Jurkat, Clone E6-1 (cell line): Measurements from ENCODE around the gene APOBEC2.
A peak's percentile ranks its signal among the peaks of the same experiment; 100 is the strongest.

ENCODE experiments used
- DNase-seq: peaks from one replicate; pipeline ENCODE4 v3.0.0-alpha.2; 2011; ENCODE audit warnings: low read depth, low spot score
- H3K4me3 ChIP-seq: 2 replicates; pipeline ENCODE4 v1.5.1; 2011; ENCODE audit warnings: mild to moderate bottlenecking, low read length, control low read depth, moderate library complexity

APOBEC2 gene

GRCh38 chr6:41054511-41054910, 1.5 kb downstream of the APOBEC2 start:
- H3K4me3 ChIP-seq, result no peak overlapping the region
- no peak for DNase-seq

- no peak overlapping the region for H3K4me3 ChIP-seq
- DNase-seq, result no peak
These were observed 2.1 kb downstream of the APOBEC2 start for GRCh38 chr6:41055149-41055548.

GRCh38 chr6:41056768-41057490, 3.9 kb downstream of the APOBEC2 start:
- H3K4me3 ChIP-seq, result no peak overlapping the region
- DNase-seq, result no peak

DNA sequence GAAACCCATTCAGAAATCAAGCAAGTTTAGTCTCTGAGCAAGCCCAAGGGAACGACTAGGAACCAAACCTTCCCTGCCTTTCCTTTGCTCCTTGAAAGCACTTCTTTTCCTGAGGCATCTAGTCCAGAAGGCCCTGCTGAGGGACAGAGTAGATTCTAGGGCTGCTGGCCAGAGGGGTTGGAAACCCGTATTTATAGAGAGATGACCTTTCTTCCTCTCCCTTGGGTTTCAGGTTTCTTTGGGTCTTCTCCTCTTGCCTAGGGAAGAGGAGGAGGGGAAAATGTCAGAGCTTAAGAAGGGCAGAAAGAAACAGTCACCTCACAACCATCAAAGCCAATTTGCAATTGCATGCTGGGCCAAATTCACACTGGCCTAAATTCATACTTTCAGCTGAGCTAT, 5.8 kb downstream of the APOBEC2 start:
- no peak overlapping the region for H3K4me3 ChIP-seq
- no peak for DNase-seq

- no peak for DNase-seq
- H3K4me3 ChIP-seq, result no peak overlapping the region
These were observed 6.6 kb downstream of the APOBEC2 start for GRCh38 chr6:41059556-41059955.

DNA sequence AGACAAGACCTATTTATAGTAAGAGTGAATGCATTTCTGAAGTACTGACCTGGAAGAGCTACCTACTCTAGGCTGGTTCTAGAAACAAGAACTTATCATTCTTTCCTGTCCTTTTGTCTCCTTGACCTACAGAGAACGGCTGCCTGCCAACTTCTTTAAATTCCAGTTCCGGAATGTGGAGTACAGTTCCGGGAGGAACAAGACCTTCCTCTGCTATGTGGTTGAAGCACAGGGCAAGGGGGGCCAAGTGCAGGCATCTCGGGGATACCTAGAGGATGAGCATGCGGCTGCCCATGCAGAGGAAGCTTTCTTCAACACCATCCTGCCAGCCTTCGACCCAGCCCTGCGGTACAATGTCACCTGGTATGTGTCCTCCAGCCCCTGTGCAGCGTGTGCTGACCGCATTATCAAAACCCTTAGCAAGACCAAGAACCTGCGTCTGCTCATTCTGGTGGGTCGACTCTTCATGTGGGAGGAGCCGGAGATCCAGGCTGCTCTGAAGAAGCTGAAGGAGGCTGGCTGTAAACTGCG, 8.3 kb downstream of the APOBEC2 start:
- H3K4me3 ChIP-seq, result no peak overlapping the region
- no peak for DNase-seq

- H3K4me3 ChIP-seq, result no peak overlapping the region
- no peak for DNase-seq
These were observed 9.1 kb downstream of the APOBEC2 start for GRCh38 chr6:41062056-41062455.

- DNase-seq, result no peak
- no peak overlapping the region for H3K4me3 ChIP-seq
These were observed 10.9 kb downstream of the APOBEC2 start for GRCh38 chr6:41063884-41064285.

DNA sequence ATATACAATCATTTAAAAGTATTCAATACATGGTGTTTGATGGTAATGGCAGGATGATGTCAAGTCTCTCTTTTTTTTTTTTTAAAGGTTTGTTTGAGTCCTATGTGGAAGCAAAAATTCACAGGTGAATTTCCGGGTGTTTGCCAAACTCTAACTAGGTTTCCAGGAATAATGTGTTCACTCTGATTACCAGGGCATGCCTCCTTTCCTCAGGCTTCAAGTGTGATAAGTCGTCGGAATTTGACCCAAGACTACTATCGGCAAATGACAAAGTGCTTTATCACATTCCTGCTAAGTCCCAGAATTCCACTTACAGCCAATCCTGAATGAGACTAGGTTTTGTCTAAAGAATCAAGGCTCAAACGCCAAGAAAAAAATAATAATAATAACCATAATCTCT, 11.8 kb downstream of the APOBEC2 start:
- no peak overlapping the region for H3K4me3 ChIP-seq
- DNase-seq, result no peak

DNA sequence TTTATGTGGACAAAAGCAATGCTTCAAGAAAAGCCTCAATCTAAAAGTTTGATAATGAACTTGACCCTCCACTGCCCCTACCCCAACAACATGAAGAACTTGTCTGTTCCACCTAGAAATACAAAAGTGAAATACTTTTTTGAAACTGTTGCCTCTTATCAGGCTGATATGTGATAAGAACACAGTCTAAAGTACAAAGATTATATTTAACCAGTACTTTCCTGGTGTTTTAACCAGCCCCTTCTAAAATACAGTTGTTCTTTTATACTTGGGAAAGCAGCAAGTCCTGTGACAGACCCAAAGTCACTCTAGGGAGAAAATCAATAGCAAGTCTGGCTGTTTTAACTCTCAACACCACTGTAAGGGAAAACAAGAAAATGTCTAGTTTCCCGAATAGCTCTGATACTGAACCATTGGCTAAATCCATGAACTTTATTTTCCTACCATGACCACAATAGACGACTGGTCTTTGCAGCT, 12.6 kb downstream of the APOBEC2 start:
- H3K4me3 ChIP-seq, result no peak overlapping the region
- no peak for DNase-seq

- DNase-seq, result peak; percentile 77
- no peak overlapping the region for H3K4me3 ChIP-seq
These were observed 13.9 kb downstream of the APOBEC2 start for GRCh38 chr6:41066867-41067304.

DNA sequence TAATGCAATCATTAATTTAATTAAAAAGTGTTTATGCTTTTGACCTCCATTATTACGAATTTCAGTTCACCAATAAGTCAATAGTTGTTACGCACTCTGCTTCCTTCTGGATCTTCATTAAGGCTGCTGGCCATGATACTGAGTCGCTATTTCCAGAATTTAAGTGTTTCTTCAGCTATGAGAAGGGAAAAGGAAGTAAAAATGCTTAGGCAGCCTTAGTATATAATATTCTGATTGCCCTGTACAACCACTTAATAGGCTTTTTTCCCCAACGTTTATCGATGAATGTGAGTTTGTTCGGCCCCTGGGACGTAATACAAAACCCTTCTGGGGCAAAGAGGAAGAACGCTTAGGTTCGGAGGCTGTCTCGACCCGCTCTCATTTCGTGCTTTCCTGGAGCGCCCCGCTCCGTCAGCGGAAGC, 18.5 kb downstream of the APOBEC2 start:
- peak overlapping the region; percentile 88 for H3K4me3 ChIP-seq
- no peak for DNase-seq

GRCh38 chr6:41071923-41072835, 19.2 kb downstream of the APOBEC2 start, which contains the start of gene OARD1:
Gene OARD1, minus strand, starts transcription at chr6:41072356. Its CDS starts 722 bp downstream, at chr6:41071634.
- H3K4me3 ChIP-seq, result peak within 1 kb of the TSS; percentile 88
- DNase-seq, result peak; percentile 99

DNA sequence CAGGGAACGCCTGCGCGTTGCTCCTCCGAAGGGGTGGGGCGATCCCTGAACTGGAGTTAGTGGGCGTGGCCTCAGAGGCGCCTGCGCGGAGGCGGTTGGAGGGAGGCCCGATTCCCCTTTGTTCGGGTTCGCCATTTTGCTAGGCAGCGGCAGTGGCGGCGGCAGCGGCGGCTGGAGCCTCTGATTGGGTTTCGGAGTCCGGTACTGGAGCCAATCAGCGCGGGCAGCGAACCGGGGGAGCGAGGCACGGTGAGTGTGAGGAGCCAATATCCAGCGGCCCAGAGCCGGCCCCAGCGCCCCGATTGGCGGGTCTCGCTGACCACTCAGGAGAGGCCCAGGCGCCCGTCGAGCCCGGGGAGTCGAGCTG, 19.8 kb downstream of the APOBEC2 start, which contains the start of gene NFYA:
Gene NFYA (plus strand): TSS at position 139 of the 367 bp plus-strand sequence. CDS start 6,116 bp downstream, outside the sequence.
- peak; percentile 98 for DNase-seq
- peak within 1 kb of the TSS; percentile 88 for H3K4me3 ChIP-seq

- peak overlapping the region; percentile 88 for H3K4me3 ChIP-seq
- DNase-seq, result peak; percentile 69
These were observed 20.4 kb downstream of the APOBEC2 start for GRCh38 chr6:41073203-41073967.

DNA sequence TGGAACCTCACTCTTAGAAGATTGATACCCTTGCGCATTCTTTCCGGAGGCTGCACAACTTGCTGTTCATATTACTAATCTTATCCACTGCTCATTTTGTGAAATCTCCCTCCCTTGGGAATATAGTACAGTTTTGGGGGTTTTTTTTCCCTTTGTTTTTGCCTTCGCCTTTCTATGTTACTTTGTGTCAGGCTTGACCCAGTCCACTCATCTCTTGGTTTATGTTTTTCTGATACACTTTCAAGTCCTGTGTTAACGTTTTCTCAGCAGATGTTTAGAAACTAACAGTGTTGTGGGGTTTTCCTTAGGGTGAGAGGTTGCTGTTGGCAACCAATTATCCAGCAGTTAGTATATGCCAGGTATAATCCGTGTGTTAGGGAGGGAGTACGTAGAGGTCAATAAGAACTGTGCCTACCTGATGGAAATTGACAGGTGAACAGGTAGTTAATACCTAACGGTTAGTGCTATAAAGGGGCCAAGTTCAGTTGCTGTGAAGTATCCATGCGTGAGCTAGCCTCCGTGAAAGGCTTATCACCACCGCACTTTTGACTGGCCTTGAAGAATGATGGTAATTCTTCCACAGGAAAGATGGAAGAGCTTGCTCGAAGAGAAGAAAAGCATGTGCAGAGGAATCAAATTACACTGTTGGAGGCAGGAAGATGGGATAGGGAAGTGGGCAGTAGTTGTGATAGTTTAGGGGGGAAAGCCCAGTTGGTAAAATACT, 21.1 kb downstream of the APOBEC2 start:
- H3K4me3 ChIP-seq, result peak overlapping the region; percentile 88
- no peak for DNase-seq

DNA sequence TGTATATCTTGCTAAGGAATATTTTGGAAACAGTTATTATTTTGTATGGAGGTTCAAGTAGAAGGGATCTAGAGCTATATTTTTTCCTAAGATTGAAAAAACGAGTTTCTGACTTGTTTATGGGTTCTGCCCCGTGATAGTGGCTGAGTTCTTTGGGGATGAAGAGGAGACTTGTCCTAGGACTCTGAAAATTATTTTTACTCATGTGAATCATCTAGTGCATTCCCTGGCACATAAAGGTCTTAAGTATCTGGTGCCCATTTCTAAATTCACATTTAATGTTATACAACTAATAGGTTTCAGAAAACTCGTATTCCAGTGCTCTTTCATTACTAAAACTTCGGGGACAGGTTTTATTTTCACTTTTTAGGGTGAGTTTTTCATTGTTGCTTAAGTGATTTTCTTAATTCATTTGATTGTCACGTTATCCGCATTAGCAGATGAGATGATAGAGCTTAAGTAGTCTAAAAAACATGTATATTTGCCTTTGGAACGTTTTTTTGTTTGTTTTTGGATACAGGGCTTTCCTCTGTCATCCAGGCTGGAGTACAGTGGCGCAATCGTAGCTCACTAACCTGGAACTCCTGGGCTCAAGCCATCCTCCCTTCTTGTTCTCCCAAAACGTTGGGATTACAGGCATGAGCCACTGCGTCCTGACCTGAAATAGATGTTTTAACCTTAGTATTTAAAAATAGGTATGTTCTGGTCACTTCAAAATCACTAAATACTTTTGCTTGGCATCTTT, 21.9 kb downstream of the APOBEC2 start:
- no peak for DNase-seq

More for the DNA sequence above, 21.9 kb downstream of the APOBEC2 start:
- peak overlapping the region; percentile 88 for H3K4me3 ChIP-seq
